Measurements from ENCODE around the gene TNFRSF8.
A peak's percentile ranks its signal among the peaks of the same experiment; 100 is the strongest.

Gene TNFRSF8

GRCh38 chr1:12166834-12167492 lies 103.9 kb downstream of the TNFRSF8 start, which contains the start of gene TNFRSF1B:
Gene TNFRSF1B, plus strand, starts transcription at chr1:12166991. Its CDS starts 101 bp downstream, at chr1:12167092.
- 0 out of 2 replicates have a peak, but pooled peaks have one; percentile 28 for TF ChIP-seq TAF1 (IDR thresholded peaks at IDR 0.05; ENCODE audit: borderline replicate concordance, insufficient read depth, low read length)
- TF ChIP-seq, protein P1, sequence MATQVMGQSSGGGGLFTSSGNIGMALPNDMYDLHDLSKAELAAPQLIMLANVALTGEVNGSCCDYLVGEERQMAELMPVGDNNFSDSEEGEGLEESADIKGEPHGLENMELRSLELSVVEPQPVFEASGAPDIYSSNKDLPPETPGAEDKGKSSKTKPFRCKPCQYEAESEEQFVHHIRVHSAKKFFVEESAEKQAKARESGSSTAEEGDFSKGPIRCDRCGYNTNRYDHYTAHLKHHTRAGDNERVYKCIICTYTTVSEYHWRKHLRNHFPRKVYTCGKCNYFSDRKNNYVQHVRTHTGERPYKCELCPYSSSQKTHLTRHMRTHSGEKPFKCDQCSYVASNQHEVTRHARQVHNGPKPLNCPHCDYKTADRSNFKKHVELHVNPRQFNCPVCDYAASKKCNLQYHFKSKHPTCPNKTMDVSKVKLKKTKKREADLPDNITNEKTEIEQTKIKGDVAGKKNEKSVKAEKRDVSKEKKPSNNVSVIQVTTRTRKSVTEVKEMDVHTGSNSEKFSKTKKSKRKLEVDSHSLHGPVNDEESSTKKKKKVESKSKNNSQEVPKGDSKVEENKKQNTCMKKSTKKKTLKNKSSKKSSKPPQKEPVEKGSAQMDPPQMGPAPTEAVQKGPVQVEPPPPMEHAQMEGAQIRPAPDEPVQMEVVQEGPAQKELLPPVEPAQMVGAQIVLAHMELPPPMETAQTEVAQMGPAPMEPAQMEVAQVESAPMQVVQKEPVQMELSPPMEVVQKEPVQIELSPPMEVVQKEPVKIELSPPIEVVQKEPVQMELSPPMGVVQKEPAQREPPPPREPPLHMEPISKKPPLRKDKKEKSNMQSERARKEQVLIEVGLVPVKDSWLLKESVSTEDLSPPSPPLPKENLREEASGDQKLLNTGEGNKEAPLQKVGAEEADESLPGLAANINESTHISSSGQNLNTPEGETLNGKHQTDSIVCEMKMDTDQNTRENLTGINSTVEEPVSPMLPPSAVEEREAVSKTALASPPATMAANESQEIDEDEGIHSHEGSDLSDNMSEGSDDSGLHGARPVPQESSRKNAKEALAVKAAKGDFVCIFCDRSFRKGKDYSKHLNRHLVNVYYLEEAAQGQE (IDR thresholded peaks at IDR 0.05; ENCODE audit: insufficient read depth in 1 of 2, low read depth in 2 of 2, low read length in 2 of 2), result no peak

GRCh38 chr1:12167493-12168429 lies 104.7 kb downstream of the TNFRSF8 start:
- TF ChIP-seq, protein P1 (IDR thresholded peaks at IDR 0.05; ENCODE audit: insufficient read depth in 1 of 2, low read depth in 2 of 2, low read length in 2 of 2), result no peak
- TF ChIP-seq TAF1 (IDR thresholded peaks at IDR 0.05; ENCODE audit: borderline replicate concordance, insufficient read depth, low read length) (no peak), SIN3A (IDR thresholded peaks at IDR 0.05; ENCODE audit: borderline replicate concordance, insufficient read depth, low read length) (no peak), FOXP2 (optimal IDR thresholded peaks at IDR 0.05; ENCODE audit: borderline replicate concordance, extremely low read depth, extremely low read length, insufficient read depth) (no peak), POLR2AphosphoS5 (IDR thresholded peaks at IDR 0.05; ENCODE audit: low read depth, low read length) (no peak)

- TF ChIP-seq TAF1 (IDR thresholded peaks at IDR 0.05; ENCODE audit: borderline replicate concordance, insufficient read depth, low read length) (no peak), FOXP2 (optimal IDR thresholded peaks at IDR 0.05; ENCODE audit: borderline replicate concordance, extremely low read depth, extremely low read length, insufficient read depth) (no peak), SIN3A (IDR thresholded peaks at IDR 0.05; ENCODE audit: borderline replicate concordance, insufficient read depth, low read length) (no peak), POLR2AphosphoS5 (IDR thresholded peaks at IDR 0.05; ENCODE audit: low read depth, low read length) (no peak)
- TF ChIP-seq, protein P1 (IDR thresholded peaks at IDR 0.05; ENCODE audit: insufficient read depth in 1 of 2, low read depth in 2 of 2, low read length in 2 of 2), result no peak
Measured at GRCh38 chr1:12168451-12169160, 105.5 kb downstream of the TNFRSF8 start.

DNA sequence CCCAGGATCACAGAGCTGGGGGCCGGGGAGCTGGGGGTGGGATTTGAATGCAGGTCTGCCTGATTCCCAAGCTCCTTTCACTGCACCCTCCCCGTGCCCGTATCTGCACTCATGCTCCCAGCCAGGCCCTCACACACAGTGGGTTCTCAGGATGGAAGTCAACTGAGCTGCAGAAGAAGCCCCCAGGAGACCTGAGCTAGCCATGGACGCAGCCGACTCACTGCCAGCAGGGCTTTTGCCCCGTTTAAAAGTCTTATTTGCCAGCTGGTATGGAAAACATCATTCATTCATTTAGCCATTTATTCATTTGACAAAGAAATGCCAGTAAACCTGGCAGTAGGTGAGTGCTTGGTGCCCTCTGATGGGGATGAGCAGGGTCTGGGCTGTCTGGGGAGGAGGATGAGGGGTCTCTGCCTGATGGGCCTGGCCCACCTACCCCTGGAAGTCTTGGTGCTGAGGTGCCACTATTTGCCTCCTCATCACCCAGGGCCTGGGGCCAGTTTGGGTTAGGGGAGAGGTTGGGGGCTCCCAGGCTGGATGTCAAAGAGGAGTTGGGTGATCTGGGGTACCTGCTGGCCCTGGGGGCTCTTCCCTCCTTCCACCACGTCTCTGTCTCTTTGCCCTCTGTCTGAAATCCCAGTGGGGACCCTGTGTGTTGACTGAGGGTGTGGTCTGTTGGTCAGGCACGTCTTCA lies 106.5 kb downstream of the TNFRSF8 start:
- TF ChIP-seq SIN3A (IDR thresholded peaks at IDR 0.05; ENCODE audit: borderline replicate concordance, insufficient read depth, low read length), result no peak
- no peak for TF ChIP-seq FOXP2 (optimal IDR thresholded peaks at IDR 0.05; ENCODE audit: borderline replicate concordance, extremely low read depth, extremely low read length, insufficient read depth)

DNA sequence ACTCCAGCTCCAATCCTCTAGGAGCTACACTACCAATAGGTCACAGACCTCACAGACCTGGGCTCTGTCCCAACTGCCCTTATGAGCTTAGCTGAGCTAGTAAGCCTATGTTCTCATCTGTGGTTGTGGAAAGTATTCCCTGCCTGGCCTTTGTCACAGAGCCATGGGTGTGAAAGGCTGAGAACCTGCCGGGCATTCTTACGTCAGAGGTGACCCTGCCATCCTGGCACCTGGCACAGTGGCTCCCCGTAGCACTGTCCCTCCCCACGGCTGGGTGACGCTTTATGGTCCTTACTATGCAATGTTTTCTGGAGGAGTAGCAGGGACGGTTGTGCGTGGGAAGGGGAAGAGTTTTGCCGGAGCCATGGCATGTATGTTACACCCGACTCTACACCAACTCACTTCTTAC lies 107.2 kb downstream of the TNFRSF8 start:
- TF ChIP-seq POLR2AphosphoS5 (IDR thresholded peaks at IDR 0.05; ENCODE audit: low read depth, low read length) (no peak), TAF1 (IDR thresholded peaks at IDR 0.05; ENCODE audit: borderline replicate concordance, insufficient read depth, low read length) (no peak), FOXP2 (optimal IDR thresholded peaks at IDR 0.05; ENCODE audit: borderline replicate concordance, extremely low read depth, extremely low read length, insufficient read depth) (no peak), SIN3A (IDR thresholded peaks at IDR 0.05; ENCODE audit: borderline replicate concordance, insufficient read depth, low read length) (no peak)
- TF ChIP-seq, protein P1 (IDR thresholded peaks at IDR 0.05; ENCODE audit: insufficient read depth in 1 of 2, low read depth in 2 of 2, low read length in 2 of 2), result no peak
